Measurements from ENCODE around the gene KCNC1. TPM values are rescaled to one million over a fixed set of nuclear protein-coding genes. Genes with fewer than 3 reads are reported as not detected.
A peak's percentile ranks its signal among the peaks of the same experiment; 100 is the strongest.

Gene KCNC1
- total and polyA plus RNA-seq, 9 of the 15 experiments (the other 6 are each of a cell fraction or from before 2014, with no cell fraction given), result 0.05 to 0.08 TPM; not detected in 7

- no peak for TF ChIP-seq PHF8 (IDR thresholded peaks at IDR 0.05; ENCODE audit: borderline replicate concordance, low read length)
- no peak for TF ChIP-seq POLR2AphosphoS5 (IDR thresholded peaks at IDR 0.05; ENCODE audit: control insufficient read depth, insufficient read depth, low read depth, low read length)
- no peak for TF ChIP-seq NFATC3 (IDR thresholded peaks at IDR 0.05)
- TF ChIP-seq HCFC1 (IDR thresholded peaks at IDR 0.05; ENCODE audit: low read depth, low read length), result peak; percentile 87
- no peak for TF ChIP-seq SNRNP70 (optimal IDR thresholded peaks at IDR 0.05; ENCODE audit: low read depth, low read length)
- no peak for TF ChIP-seq KHSRP (IDR thresholded peaks at IDR 0.05)
- TF ChIP-seq LARP7 (IDR thresholded peaks at IDR 0.05), result no peak
- no peak for TF ChIP-seq PBX2 (CRISPR knock-in tag; IDR thresholded peaks at IDR 0.05; ENCODE audit: low read depth)
- TF ChIP-seq PBX2 (tag; conservative IDR thresholded peaks at IDR 0.05; ENCODE audit: low read depth), result peak; percentile 75
- TF ChIP-seq ZNF696 (CRISPR knock-in tag; conservative IDR thresholded peaks at IDR 0.05), result no peak
- TF ChIP-seq MBD2 (IDR thresholded peaks at IDR 0.05; ENCODE audit: borderline replicate concordance, low read depth), result peak; percentile 70; the same call in 1 of the 2 replicates
- TF ChIP-seq THAP12 (CRISPR knock-in tag; IDR thresholded peaks at IDR 0.05), result no peak
- TF ChIP-seq ZNF740 (CRISPR knock-in tag; IDR thresholded peaks at IDR 0.05), result no peak
- TF ChIP-seq ZNF740 (tag; IDR thresholded peaks at IDR 0.05), result no peak
- peak; percentile 70; the same call in 1 of the 2 replicates for TF ChIP-seq TOE1 (IDR thresholded peaks at IDR 0.05; ENCODE audit: borderline replicate concordance)
- no peak for TF ChIP-seq TOE1 (CRISPR knock-in tag; IDR thresholded peaks at IDR 0.05; ENCODE audit: borderline replicate concordance, low read depth)
- TF ChIP-seq USF1 (CRISPR knock-in tag; IDR thresholded peaks at IDR 0.05), result peak; percentile 90
- no peak for TF ChIP-seq PATZ1 (CRISPR knock-in tag; IDR thresholded peaks at IDR 0.05; ENCODE audit: borderline replicate concordance)
- TF ChIP-seq MYBL2 (IDR thresholded peaks at IDR 0.05; ENCODE audit: low read depth), result no peak
- TF ChIP-seq MYBL2 (CRISPR knock-in tag; IDR thresholded peaks at IDR 0.05; ENCODE audit: borderline replicate concordance), result no peak
- no peak for TF ChIP-seq FOXJ3 (CRISPR knock-in tag; IDR thresholded peaks at IDR 0.05)
Measured at GRCh38 chr11:17703951-17704350, 30.6 kb upstream of the KCNC1 start (continued).

Measured in K562 (cell line).